Omental fat pad (tissue), 4 donors: Measurements from ENCODE around the gene VPS37D. TPM values are rescaled to one million over a fixed set of nuclear protein-coding genes. Genes with fewer than 3 reads are reported as not detected.

Source experiments
- ATAC-seq: fragments of 150-250 bp; one replicate; pipeline ENCODE4 v1.9.1; 2016; ENCODE audit warnings: mild to moderate bottlenecking, moderate library complexity; ENCODE audit not compliant: low FRiP score
- DNase-seq: peaks from one replicate; pipeline ENCODE4 v3.0.0-alpha.2; 2019; ENCODE audit warnings: low spot score
- total RNA-seq, 4 donors: library from RNA; depleted of rRNA; stranded (reverse); fragments of >200 nt; gene quantifications; one replicate each; pipeline ENCODE4 v1.1.0, GENCODE V29; 2016
- TF ChIP-seq, protein P1 (sequence below), 3 donors: fragments of 450-650 bp; IDR thresholded peaks; one replicate each; pipeline ENCODE4 v1.5.1; 2016 to 2017; ENCODE audit warnings: antibody characterized with exemption in 3 of 3, mild to moderate bottlenecking in 3 of 3, moderate library complexity in 2 of 3

The VPS37D gene
- total RNA-seq, 4 donors from 2014 or later, result 0.28 to 1.5 (median 1.1) TPM; not detected in 1

DNA sequence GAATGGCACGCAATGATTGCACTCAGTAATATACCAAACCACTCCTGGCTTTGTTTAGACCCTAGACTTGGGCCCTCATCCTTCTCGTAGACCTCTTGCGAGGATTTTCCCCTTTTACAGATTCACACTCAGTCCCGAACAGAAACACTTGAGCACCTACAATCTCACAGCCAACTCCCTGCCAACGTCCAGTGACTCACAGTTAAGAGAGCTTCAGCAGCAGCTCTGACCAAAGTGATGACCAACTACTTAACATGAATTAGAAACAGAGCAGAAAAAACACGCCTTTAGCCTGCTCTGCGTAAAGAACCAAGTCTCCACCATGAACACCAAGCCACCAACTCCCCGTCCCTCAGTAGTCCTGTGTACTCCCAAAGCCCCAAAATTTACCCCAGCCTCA lies 13.4 kb downstream of the VPS37D start:
- ATAC-seq, result no peak
- TF ChIP-seq, protein P1, sequence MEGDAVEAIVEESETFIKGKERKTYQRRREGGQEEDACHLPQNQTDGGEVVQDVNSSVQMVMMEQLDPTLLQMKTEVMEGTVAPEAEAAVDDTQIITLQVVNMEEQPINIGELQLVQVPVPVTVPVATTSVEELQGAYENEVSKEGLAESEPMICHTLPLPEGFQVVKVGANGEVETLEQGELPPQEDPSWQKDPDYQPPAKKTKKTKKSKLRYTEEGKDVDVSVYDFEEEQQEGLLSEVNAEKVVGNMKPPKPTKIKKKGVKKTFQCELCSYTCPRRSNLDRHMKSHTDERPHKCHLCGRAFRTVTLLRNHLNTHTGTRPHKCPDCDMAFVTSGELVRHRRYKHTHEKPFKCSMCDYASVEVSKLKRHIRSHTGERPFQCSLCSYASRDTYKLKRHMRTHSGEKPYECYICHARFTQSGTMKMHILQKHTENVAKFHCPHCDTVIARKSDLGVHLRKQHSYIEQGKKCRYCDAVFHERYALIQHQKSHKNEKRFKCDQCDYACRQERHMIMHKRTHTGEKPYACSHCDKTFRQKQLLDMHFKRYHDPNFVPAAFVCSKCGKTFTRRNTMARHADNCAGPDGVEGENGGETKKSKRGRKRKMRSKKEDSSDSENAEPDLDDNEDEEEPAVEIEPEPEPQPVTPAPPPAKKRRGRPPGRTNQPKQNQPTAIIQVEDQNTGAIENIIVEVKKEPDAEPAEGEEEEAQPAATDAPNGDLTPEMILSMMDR (IDR thresholded peaks at IDR 0.05), result no peak
- DNase-seq, result no peak

DNA sequence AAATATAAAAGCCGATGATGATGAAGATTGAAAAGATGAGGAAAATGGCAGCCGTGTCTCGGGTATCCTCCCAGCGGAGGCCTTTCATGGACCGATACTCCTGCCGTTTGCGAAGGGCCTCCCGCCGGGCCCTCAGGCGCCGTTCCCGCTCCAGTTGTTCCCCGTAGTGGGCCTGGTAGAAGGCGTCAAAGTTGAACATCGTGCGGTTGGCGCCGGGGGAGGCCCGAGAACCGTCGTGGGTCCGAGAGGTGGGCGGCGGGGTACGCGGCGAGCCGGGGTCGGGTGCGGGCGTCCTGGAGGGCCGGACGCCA lies 15.1 kb downstream of the VPS37D start:
- TF ChIP-seq, protein P1 (IDR thresholded peaks at IDR 0.05), result no peak
- no peak for DNase-seq
- ATAC-seq, result no peak

DNA sequence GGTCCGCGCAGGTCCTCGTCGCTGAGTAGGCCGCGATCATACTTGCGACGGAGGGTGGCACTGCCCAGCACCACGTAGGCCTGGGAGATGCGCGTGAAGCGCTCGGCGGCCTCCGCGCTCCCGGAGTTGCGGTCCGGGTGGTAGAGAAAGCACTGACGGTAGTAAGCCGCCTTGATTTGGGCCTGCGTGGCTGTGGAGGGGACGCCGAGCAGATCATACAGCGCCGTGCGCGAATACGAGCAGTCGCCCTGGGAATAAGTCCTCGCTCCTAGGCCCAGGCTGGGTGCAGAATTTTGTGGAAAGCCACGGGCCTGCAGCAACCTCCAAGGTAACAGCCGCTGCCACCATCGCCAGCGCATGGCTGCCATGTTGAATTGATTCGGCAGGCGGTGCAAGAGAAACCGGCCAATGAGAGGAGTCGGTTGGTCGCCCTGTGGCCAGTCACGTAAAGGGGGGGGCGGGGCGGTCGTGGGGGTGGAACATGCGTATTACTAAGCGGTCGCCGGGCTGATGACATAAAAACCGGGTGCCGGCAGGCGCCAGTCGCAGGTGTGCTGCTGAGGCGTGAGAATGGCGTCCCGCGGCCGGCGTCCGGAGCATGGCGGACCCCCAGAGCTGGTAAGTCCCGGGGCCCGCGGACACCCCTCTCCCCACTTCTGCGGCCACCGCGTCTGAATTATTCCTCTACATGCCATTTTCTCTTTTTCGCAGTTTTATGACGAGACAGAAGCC lies 15.6 kb downstream of the VPS37D start, which contains the start of the genes BUD23 and DNAJC30:
Gene BUD23 (plus strand): TSS at position 542 of the 732 bp plus-strand sequence. CDS start 29 bp downstream, at position 571.
Gene DNAJC30 (minus strand): TSS at position 398 of the 732 bp plus-strand sequence. CDS start 30 bp downstream, at position 368.
- peak; percentile 94 for ATAC-seq
- TF ChIP-seq, protein P1 (IDR thresholded peaks at IDR 0.05), result no peak

DNA sequence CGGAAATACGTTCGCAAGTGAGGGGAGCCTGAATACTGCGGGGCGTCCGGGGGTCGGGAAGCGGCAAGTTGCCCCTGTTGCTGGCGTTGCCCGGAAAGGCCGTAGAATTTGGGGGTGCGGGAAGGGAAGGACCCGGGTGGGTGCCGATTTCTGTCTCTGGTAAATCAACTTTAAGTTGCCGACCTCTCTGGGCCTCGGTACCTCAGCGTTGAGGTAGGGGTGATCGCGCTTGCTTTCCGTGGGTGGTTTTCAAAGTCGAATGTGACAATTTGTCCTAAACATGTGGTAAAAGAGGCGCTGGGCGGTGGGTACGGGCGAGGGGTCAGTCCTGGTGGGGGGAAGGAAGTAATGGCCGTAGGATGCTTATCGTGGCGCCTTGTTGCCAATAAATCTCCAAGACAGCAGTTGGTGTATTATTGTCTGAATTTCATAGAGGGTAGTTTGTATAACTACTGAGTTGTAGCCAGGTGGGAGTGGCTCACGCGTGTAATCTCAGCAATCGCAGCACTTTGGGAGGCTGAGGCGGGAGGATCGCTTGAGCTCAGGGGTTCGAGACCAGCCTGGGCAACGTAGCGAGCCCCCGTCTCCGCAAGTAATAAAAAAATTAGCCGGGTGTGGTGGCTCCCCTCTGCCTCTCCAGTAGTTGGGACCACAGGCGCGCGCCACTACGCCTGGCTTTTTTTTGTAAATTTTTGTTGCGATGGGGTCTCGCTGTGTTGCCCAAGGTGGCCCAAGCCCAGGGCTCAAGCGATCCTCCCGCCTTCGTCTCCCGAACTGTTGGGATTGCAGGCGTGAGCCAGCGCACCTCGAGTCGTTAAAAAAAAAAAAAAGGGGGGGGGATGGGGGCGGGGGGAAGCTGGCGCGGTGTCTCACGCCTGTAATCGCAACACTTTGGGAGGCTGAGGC lies 16.4 kb downstream of the VPS37D start:
- TF ChIP-seq, protein P1 (IDR thresholded peaks at IDR 0.05), result no peak
- no peak for ATAC-seq
- DNase-seq, result no peak

More for the DNA sequence above, 15.6 kb downstream of the VPS37D start, which contains the start of the genes BUD23 and DNAJC30:
- peak; percentile 92 for DNase-seq

DNA sequence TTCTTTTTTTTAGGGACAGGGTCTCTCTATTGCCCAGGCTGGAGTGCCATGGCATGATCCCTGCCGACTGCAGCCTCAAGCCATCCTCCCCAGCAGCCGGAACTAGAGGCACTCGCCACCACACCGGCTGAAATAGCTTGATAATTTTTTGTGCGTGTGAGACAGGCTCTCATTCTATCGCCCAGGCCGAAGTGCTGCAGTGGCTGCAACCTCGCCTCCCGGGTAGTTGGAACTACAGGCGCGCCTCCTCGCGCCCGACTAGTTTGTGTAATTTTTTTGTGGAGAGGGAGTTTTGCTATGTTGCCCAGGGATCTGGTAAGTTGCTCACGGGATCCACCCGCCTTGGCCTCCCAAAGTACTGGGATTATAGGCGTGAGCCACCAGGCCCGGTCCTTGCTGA lies 17.7 kb downstream of the VPS37D start:
- ATAC-seq, result no peak

DNA sequence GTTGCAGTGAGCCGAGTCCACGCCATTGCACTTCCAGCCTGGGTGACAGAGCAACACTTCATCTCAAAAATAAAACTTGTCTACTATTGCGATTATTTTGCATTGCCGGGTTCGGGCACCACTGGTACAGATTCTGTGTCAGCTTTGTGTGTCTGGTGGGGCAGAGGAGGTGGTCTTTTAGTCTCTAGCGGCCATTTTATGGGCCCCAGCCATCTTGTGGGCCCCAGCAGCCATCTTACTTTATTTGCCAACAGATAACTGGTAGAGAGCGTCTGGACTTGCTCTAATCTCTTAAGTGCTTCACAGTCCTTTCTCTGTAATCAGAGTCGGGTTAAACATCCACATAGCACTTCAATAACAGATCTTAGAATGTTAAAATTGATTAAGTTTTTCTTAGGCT lies 20.7 kb downstream of the VPS37D start:
- DNase-seq, result no peak
- TF ChIP-seq, protein P1 (IDR thresholded peaks at IDR 0.05), result no peak
- no peak for ATAC-seq

More for the DNA sequence above, 17.7 kb downstream of the VPS37D start:
- TF ChIP-seq, protein P1 (IDR thresholded peaks at IDR 0.05), result no peak
- no peak for DNase-seq
